BLaER1 (cell line): ENCODE measurements around the gene EBP.
"Not testable (repeated sequence)": the region's sequence is repeated elsewhere in the genome, so short reads cannot be mapped to it uniquely, and the experiment has no call there.

Experiments used
- H3K27ac ChIP-seq: shearing (Covaris generic); formaldehyde crosslinking; 2 replicates; pipeline ENCODE4 v1.8.1; 2022
- H3K27me3 ChIP-seq: shearing (Covaris generic); formaldehyde crosslinking; 2 replicates; pipeline ENCODE4 v1.8.1; 2022
- H3K36me3 ChIP-seq: shearing (Covaris generic); formaldehyde crosslinking; 2 replicates; pipeline ENCODE4 v1.8.1; 2022
- H3K4me1 ChIP-seq: shearing (Covaris generic); formaldehyde crosslinking; 2 replicates; pipeline ENCODE4 v1.8.1; 2022
- H3K4me2 ChIP-seq: shearing (Covaris generic); formaldehyde crosslinking; 2 replicates; pipeline ENCODE4 v1.8.1; 2022
- H3K4me3 ChIP-seq: shearing (Covaris generic); formaldehyde crosslinking; 2 replicates; pipeline ENCODE4 v1.8.1; 2022
- H3K9ac ChIP-seq: shearing (Covaris generic); formaldehyde crosslinking; 2 replicates; pipeline ENCODE4 v1.8.1; 2022
- H3K9me3 ChIP-seq: shearing (Covaris generic); formaldehyde crosslinking; 2 replicates; pipeline ENCODE4 v1.8.1; 2022
- H4K20me1 ChIP-seq: shearing (Covaris generic); formaldehyde crosslinking; 2 replicates; pipeline ENCODE4 v1.8.1; 2022
- Cebpa-rat ChIP-seq: shearing (Covaris generic); IDR thresholded peaks from 2 replicates; pipeline ENCODE4 v1.8.1; 2022

EBP gene

GRCh38 chrX:48520455-48520854, 1.2 kb upstream of the EBP start:
- Histone ChIP-seq H3K4me1 (peaks cover 29% of the 10 kb centered on the region), H4K20me1 (no peaks in the 10 kb centered on the region), H3K9me3 (peaks cover 7% of the 10 kb centered on the region; the same call in 1 of the 2 replicates), H3K4me3 (no peak overlapping the region), H3K9ac (no peak overlapping the region), H3K4me2 (peak overlapping the region; percentile 69), H3K27ac (no peak overlapping the region), H3K36me3 (peaks cover 10% of the 10 kb centered on the region; the same call in 1 of the 2 replicates), H3K27me3 (peaks cover 18% of the 10 kb centered on the region; the same call in 1 of the 2 replicates)
- no peak for TF ChIP-seq Cebpa-rat

GRCh38 chrX:48520976-48521352, 644 bp upstream of the EBP start:
- peak overlapping the region; percentile 73 for H3K4me3 ChIP-seq
- H3K4me1 ChIP-seq, result peaks cover 29% of the 10 kb centered on the region
- TF ChIP-seq Cebpa-rat, result no peak
- peak overlapping the region; percentile 82; the same call in 1 of the 2 replicates for H3K9ac ChIP-seq
- H3K36me3 ChIP-seq, result peaks cover 13% of the 10 kb centered on the region; the same call in 1 of the 2 replicates
- peak overlapping the region; percentile 69 for H3K4me2 ChIP-seq
- no peaks in the 10 kb centered on the region for H4K20me1 ChIP-seq
- peak overlapping the region; percentile 75; the same call in 1 of the 2 replicates for H3K27ac ChIP-seq
- peaks cover 18% of the 10 kb centered on the region; the same call in 1 of the 2 replicates for H3K27me3 ChIP-seq
- H3K9me3 ChIP-seq, result peaks cover 7% of the 10 kb centered on the region; the same call in 1 of the 2 replicates

GRCh38 chrX:48522291-48522690, 683 bp downstream of the EBP start:
- Histone ChIP-seq H3K9me3 (peaks cover 7% of the 10 kb centered on the region; the same call in 1 of the 2 replicates), H3K36me3 (peaks cover 26% of the 10 kb centered on the region), H3K4me3 (peak overlapping the region; percentile 73), H3K4me2 (peak overlapping the region; percentile 72), H4K20me1 (peaks cover 5% of the 10 kb centered on the region; the same call in 1 of the 2 replicates), H3K9ac (peak overlapping the region; percentile 82), H3K27ac (peak overlapping the region; percentile 75), H3K27me3 (peaks cover 15% of the 10 kb centered on the region; the same call in 1 of the 2 replicates), H3K4me1 (peaks cover 29% of the 10 kb centered on the region)
- TF ChIP-seq Cebpa-rat, result no peak

GRCh38 chrX:48523682-48524081, 2.1 kb downstream of the EBP start:
- no peak overlapping the region for H3K9ac ChIP-seq
- TF ChIP-seq Cebpa-rat, result no peak
- H4K20me1 ChIP-seq, result peaks cover 7% of the 10 kb centered on the region; the same call in 1 of the 2 replicates
- H3K36me3 ChIP-seq, result peaks cover 40% of the 10 kb centered on the region
- no peak overlapping the region for H3K4me3 ChIP-seq
- no peak overlapping the region for H3K27ac ChIP-seq
- peaks cover 27% of the 10 kb centered on the region for H3K27me3 ChIP-seq
- peak overlapping the region; percentile 22; the same call in 1 of the 2 replicates for H3K4me2 ChIP-seq
- peaks cover 7% of the 10 kb centered on the region; the same call in 1 of the 2 replicates for H3K9me3 ChIP-seq
- peaks cover 29% of the 10 kb centered on the region for H3K4me1 ChIP-seq

GRCh38 chrX:48525853-48526252, 4.2 kb downstream of the EBP start:
- H3K4me2 ChIP-seq, H3K9me3 ChIP-seq, H4K20me1 ChIP-seq, H3K9ac ChIP-seq, H3K4me3 ChIP-seq, H3K27ac ChIP-seq: not testable (repeated sequence)
- Histone ChIP-seq H3K4me1 (peaks cover 20% of the 10 kb centered on the region), H3K27me3 (peaks cover 34% of the 10 kb centered on the region), H3K36me3 (peaks cover 52% of the 10 kb centered on the region)

- Histone ChIP-seq H3K27me3 (peaks cover 59% of the 10 kb centered on the region), H3K9ac (no peak overlapping the region), H3K27ac (no peak overlapping the region), H3K36me3 (peaks cover 39% of the 10 kb centered on the region), H3K4me3 (no peak overlapping the region), H3K4me2 (no peak overlapping the region), H3K9me3 (no peaks in the 10 kb centered on the region), H4K20me1 (peaks cover 7% of the 10 kb centered on the region; the same call in 1 of the 2 replicates), H3K4me1 (no peaks in the 10 kb centered on the region)
- no peak for TF ChIP-seq Cebpa-rat
These were observed 9.1 kb downstream of the EBP start for GRCh38 chrX:48530736-48531135.

- Histone ChIP-seq H3K9me3 (no peaks in the 10 kb centered on the region), H3K4me2 (no peak overlapping the region), H4K20me1 (peaks cover 7% of the 10 kb centered on the region; the same call in 1 of the 2 replicates), H3K27me3 (peaks cover 59% of the 10 kb centered on the region), H3K36me3 (peaks cover 35% of the 10 kb centered on the region), H3K4me3 (no peak overlapping the region), H3K27ac (no peak overlapping the region), H3K4me1 (no peaks in the 10 kb centered on the region), H3K9ac (no peak overlapping the region)
- TF ChIP-seq Cebpa-rat, result no peak
These were observed 9.9 kb downstream of the EBP start for GRCh38 chrX:48531358-48531959.

GRCh38 chrX:48532161-48532560, 10.6 kb downstream of the EBP start:
- no peak overlapping the region for H3K9ac ChIP-seq

GRCh38 chrX:48533165-48533564, 11.6 kb downstream of the EBP start:
- Histone ChIP-seq H3K9me3 (no peaks in the 10 kb centered on the region), H3K36me3 (peaks cover 17% of the 10 kb centered on the region), H3K9ac (no peak overlapping the region), H3K27me3 (peaks cover 52% of the 10 kb centered on the region), H3K4me1 (no peaks in the 10 kb centered on the region), H3K27ac (no peak overlapping the region), H3K4me2 (no peak overlapping the region), H3K4me3 (no peak overlapping the region), H4K20me1 (no peaks in the 10 kb centered on the region)
- no peak for TF ChIP-seq Cebpa-rat

More at GRCh38 chrX:48532161-48532560, 10.6 kb downstream of the EBP start:
- Histone ChIP-seq H3K4me3 (no peak overlapping the region), H3K4me1 (no peaks in the 10 kb centered on the region), H3K9me3 (no peaks in the 10 kb centered on the region), H3K4me2 (no peak overlapping the region), H3K36me3 (peaks cover 28% of the 10 kb centered on the region), H3K27me3 (peaks cover 59% of the 10 kb centered on the region), H3K27ac (no peak overlapping the region), H4K20me1 (peaks cover 3% of the 10 kb centered on the region; the same call in 1 of the 2 replicates)
- no peak for TF ChIP-seq Cebpa-rat

GRCh38 chrX:48538641-48539344, 17.2 kb downstream of the EBP start:
- TF ChIP-seq Cebpa-rat, result no peak
- no peak overlapping the region for H3K9ac ChIP-seq
- H3K9me3 ChIP-seq, result 0 out of 2 replicates have a peak, but pooled peaks cover 8% of the 10 kb centered on the region
- H3K4me3 ChIP-seq, result peak overlapping the region; percentile 75
- H3K4me2 ChIP-seq, result peak overlapping the region; percentile 44
- H4K20me1 ChIP-seq, result 0 out of 2 replicates have a peak, but pooled peaks cover 10% of the 10 kb centered on the region
- peaks cover 15% of the 10 kb centered on the region; the same call in 1 of the 2 replicates for H3K36me3 ChIP-seq
- 0 out of 2 replicates have a peak overlapping the region, but pooled peaks have one; percentile 46 for H3K27ac ChIP-seq
- peaks cover 1% of the 10 kb centered on the region for H3K27me3 ChIP-seq
- H3K4me1 ChIP-seq, result peaks cover 23% of the 10 kb centered on the region
